Hepatocyte (in vitro differentiated cells): Measurements from ENCODE around the gene CEP85. TPM values are rescaled to one million over a fixed set of nuclear protein-coding genes. Genes with fewer than 3 reads are reported as not detected.

Source experiments
- DNase-seq: peaks from one replicate; pipeline ENCODE4 v3.0.0-alpha.2; 2016; ENCODE audit warnings: low spot score
- H2AFZ ChIP-seq: fragments of 200-600 bp; sonication (generic); 2 replicates; pipeline ENCODE4 v1.6.0; 2016; ENCODE audit warnings: antibody characterized with exemption, mild to moderate bottlenecking
- H3K27ac ChIP-seq: fragments of 200-600 bp; sonication (generic); 2 replicates; pipeline ENCODE4 v1.5.1; 2016; ENCODE audit warnings: mild to moderate bottlenecking
- H3K27me3 ChIP-seq: fragments of 200-600 bp; sonication (generic); 2 replicates; pipeline ENCODE4 v1.6.1; 2016
- H3K36me3 ChIP-seq: fragments of 200-600 bp; sonication (generic); replicated peaks from 2 replicates; pipeline ENCODE4 v1.5.1; 2016; ENCODE audit warnings: low read depth; ENCODE audit not compliant: insufficient read depth
- H3K4me1 ChIP-seq: fragments of 200-600 bp; sonication (generic); 2 replicates; pipeline ENCODE4 v1.5.1; 2016; ENCODE audit warnings: mild to moderate bottlenecking, moderate library complexity; ENCODE audit not compliant: insufficient read depth
- H3K4me2 ChIP-seq: fragments of 200-600 bp; sonication (generic); 2 replicates; pipeline ENCODE4 v1.6.0; 2016
- H3K4me3 ChIP-seq: fragments of 200-600 bp; sonication (generic); 2 replicates; pipeline ENCODE4 v1.5.1; 2016; ENCODE audit warnings: mild to moderate bottlenecking
- H3K79me2 ChIP-seq: fragments of 200-600 bp; sonication (generic); 2 replicates; pipeline ENCODE4 v1.6.0; 2017; ENCODE audit warnings: mild to moderate bottlenecking
- H3K9me2 ChIP-seq: fragments of 200-600 bp; sonication (generic); replicated peaks from 2 replicates; pipeline ENCODE4 v1.6.0; 2017; ENCODE audit warnings: mild to moderate bottlenecking; ENCODE audit not compliant: insufficient read depth
- H3K9me3 ChIP-seq: fragments of 200-600 bp; sonication (generic); 2 replicates; pipeline ENCODE4 v1.5.1; 2016; ENCODE audit warnings: low read depth, mild to moderate bottlenecking
- H4K20me1 ChIP-seq: fragments of 200-600 bp; sonication (generic); 2 replicates; pipeline ENCODE4 v1.6.0; 2016; ENCODE audit warnings: mild to moderate bottlenecking; ENCODE audit not compliant: insufficient read depth, poor library complexity, severe bottlenecking
- CTCF ChIP-seq: fragments of 200-600 bp; sonication (generic); IDR thresholded peaks from 2 replicates; pipeline ENCODE4 v1.5.1; 2016; ENCODE audit warnings: antibody characterized with exemption, mild to moderate bottlenecking; ENCODE audit not compliant: poor library complexity
- EZH2 ChIP-seq: fragments of 200-600 bp; sonication (generic); IDR thresholded peaks from 2 replicates; pipeline ENCODE4 v1.6.1; 2016; ENCODE audit warnings: antibody characterized with exemption, mild to moderate bottlenecking, borderline replicate concordance
- EZH2phosphoT487 ChIP-seq: fragments of 200-600 bp; sonication (generic); IDR thresholded peaks from one replicate; pipeline ENCODE4 v1.6.1; 2018; ENCODE audit warnings: antibody characterized with exemption, mild to moderate bottlenecking, low read depth, moderate library complexity; ENCODE audit not compliant: unreplicated experiment, severe bottlenecking
- WGBS: methylation state at CpG from one replicate; pipeline ENCODE4 v1.1.6; 2016; ENCODE audit warnings: low lambda C conversion rate; ENCODE audit errors: missing lambda C conversion rate; 5-methylcytosine and 5-hydroxymethylcytosine counted together
- polyA plus RNA-seq: library from polyadenylated mRNA; unstranded; fragments of >200 nt; fragmentation: Nextera tagmentation; extraction: Ambion mirVana; gene quantifications from 2 replicates; pipeline ENCODE4 v1.2.1, GENCODE V29; 2016
- total RNA-seq: library from RNA; depleted of rRNA; stranded (reverse); fragments of >200 nt; gene quantifications from 2 replicates; pipeline ENCODE4 v1.2.3, GENCODE V29; 2014

The CEP85 gene
- total and polyA plus RNA-seq, 2 experiments from 2014 or later: 12.4 to 14.6 TPM

- DNase-seq: no peak
- Histone ChIP-seq H2AFZ (no peak overlapping the region), H3K36me3 (no peaks in the 10 kb centered on the region), H3K4me2 (no peak overlapping the region), H3K4me3 (no peak overlapping the region), H4K20me1 (no peaks in the 10 kb centered on the region), H3K79me2 (no peaks in the 10 kb centered on the region), H3K27ac (no peak overlapping the region), H3K27me3 (peaks cover 3% of the 10 kb centered on the region), H3K4me1 (no peaks in the 10 kb centered on the region), H3K9me2 (no peaks in the 10 kb centered on the region), H3K9me3 (no peaks in the 10 kb centered on the region)
- WGBS: 92% methylated on average over 5 of the region's 5 CpGs
- TF ChIP-seq EZH2phosphoT487: no peak
- no peak for TF ChIP-seq EZH2
- no peak for TF ChIP-seq CTCF
Observed at GRCh38 chr1:26200413-26200812, 33.6 kb upstream of the CEP85 start.

- Histone ChIP-seq H3K4me3 (no peak overlapping the region), H3K36me3 (no peaks in the 10 kb centered on the region), H3K4me1 (no peaks in the 10 kb centered on the region), H2AFZ (no peak overlapping the region), H3K27me3 (peaks cover 3% of the 10 kb centered on the region), H3K79me2 (no peaks in the 10 kb centered on the region), H3K4me2 (no peak overlapping the region), H4K20me1 (no peaks in the 10 kb centered on the region), H3K9me3 (no peaks in the 10 kb centered on the region), H3K27ac (no peak overlapping the region), H3K9me2 (no peaks in the 10 kb centered on the region)
- TF ChIP-seq CTCF (no peak), EZH2 (no peak), EZH2phosphoT487 (no peak)
- no peak for DNase-seq
- WGBS: 79% methylated on average over 9 of the region's 9 CpGs
Observed at GRCh38 chr1:26203642-26204318, 30.2 kb upstream of the CEP85 start.

GRCh38 chr1:26210147-26210870 is 23.7 kb upstream of the CEP85 start:
- no peak for TF ChIP-seq EZH2phosphoT487
- no peak for TF ChIP-seq CTCF
- no peak for TF ChIP-seq EZH2
- Histone ChIP-seq H3K9me2 (no peaks in the 10 kb centered on the region), H3K4me1 (no peaks in the 10 kb centered on the region), H3K4me3 (no peak overlapping the region), H3K79me2 (no peaks in the 10 kb centered on the region), H3K36me3 (no peaks in the 10 kb centered on the region), H3K9me3 (no peaks in the 10 kb centered on the region), H3K27me3 (no peaks in the 10 kb centered on the region), H4K20me1 (no peaks in the 10 kb centered on the region), H3K4me2 (no peak overlapping the region), H2AFZ (no peak overlapping the region), H3K27ac (no peak overlapping the region)
- DNase-seq: no peak
- 77% methylated on average over 5 of the region's 5 CpGs for WGBS
